ENCODE measurements around the gene CASQ2.

Gene CASQ2

DNA sequence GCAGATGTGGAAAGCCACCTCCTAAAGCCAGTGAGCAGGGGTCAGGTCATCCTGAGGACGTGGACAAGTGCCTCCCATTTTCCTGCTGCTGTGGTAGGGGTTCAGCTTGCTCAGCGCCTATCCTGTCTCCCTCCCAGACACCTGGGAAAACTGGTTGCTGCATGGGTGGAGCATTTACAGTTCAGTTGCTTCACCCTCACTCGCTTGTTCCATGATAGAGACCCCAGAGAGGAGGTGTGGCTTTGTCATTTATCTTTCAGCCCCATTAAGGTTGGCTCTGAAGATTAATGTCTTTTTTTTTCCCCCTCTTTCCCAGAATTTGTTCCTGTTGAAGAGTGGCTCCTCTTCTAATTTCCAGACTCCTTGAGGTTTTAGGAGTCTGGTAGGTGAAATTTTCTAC is 117.6 kb downstream of the CASQ2 start:
- no peak for TF ChIP-seq CTCF (IDR thresholded peaks at IDR 0.05; ENCODE audit: borderline replicate concordance, insufficient read depth, low read depth, low read length)

More for the DNA sequence above, 117.6 kb downstream of the CASQ2 start:
- no peak overlapping the region for H3K4me3 ChIP-seq (ENCODE audit: low read depth, low read length)

Measured in GM12875 (cell line).